HG03025 (cell line): Measurements from ENCODE around the gene CD74.
A peak's percentile ranks its signal among the peaks of the same experiment; 100 is the strongest.
"Not testable (repeated sequence)": the region's sequence is repeated elsewhere in the genome, so short reads cannot be mapped to it uniquely, and the experiment has no call there.

Source experiments
- ATAC-seq: cut with Tn5 transposase; IDR thresholded peaks from one replicate; pipeline ENCODE4 v1.9.1; 2021; ENCODE audit warnings: mild to moderate bottlenecking, moderate library complexity; ENCODE audit not compliant: unreplicated experiment, low FRiP score

CD74 gene

GRCh38 chr5:150412319-150413175 is at the start of gene CD74:
Gene CD74, minus strand, starts transcription at chr5:150412910. Its CDS starts 161 bp downstream, at chr5:150412749.
- peak; percentile 66 for ATAC-seq

- ATAC-seq: peak; percentile 50
Measured at GRCh38 chr5:150461231-150461630, 48.5 kb upstream of the CD74 start.

DNA sequence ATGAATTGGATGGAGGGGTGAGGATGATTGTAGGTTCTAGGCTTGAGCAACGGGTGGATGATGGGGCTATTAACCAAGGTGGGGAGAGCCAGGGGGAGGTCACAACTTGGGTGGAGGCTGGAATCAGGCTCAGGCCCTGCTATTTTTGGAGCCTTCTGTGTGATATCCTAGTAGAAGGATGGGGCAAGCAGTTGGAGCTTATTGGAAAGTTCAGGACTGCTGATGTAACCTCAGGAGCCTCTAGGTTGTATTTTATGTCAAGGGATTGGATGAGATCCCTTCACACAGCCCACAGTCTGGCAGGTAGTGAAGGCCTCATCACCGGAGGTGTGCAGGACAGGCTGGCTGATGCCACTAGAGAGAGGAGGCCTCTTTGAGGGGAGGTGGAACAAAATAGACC is 48.1 kb upstream of the CD74 start:
- ATAC-seq: no peak

- ATAC-seq: peak; percentile 69
Measured at GRCh38 chr5:150458802-150459557, 46.3 kb upstream of the CD74 start.

DNA sequence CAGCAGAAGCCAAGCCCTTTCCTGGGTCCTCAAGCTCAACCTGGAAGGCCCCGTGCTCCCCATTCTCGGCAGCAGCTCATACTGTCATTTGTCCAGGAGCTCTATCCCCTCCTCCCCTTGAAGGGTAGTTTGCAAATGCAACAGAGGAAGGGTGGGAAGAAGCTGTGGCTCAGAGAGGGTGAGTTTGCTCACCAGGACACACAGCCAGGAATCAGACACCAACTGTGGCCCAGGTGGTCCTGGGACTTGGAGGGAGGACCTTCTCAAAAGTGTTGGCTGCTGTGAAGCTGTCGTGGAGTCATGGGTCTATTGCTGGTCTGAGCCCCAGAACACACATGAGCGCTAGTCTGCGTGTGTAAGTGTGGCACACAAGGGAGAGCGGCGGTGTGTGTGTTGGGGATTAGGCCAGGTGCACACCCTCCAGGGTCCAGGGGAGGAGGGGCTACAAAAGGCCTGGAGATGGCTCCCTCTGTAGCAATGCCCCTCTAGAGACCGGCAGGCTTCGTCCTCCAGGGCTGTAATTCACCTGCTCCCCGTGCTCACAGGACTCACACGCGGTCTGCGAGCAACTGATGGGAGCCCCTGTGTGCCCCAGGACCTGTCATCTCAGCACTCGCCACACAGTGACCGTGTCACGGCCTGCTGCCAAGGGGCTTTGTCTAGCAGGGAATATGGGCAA is 45.0 kb upstream of the CD74 start:
- ATAC-seq: no peak

GRCh38 chr5:150457121-150457520 is 44.4 kb upstream of the CD74 start:
- ATAC-seq: no peak

DNA sequence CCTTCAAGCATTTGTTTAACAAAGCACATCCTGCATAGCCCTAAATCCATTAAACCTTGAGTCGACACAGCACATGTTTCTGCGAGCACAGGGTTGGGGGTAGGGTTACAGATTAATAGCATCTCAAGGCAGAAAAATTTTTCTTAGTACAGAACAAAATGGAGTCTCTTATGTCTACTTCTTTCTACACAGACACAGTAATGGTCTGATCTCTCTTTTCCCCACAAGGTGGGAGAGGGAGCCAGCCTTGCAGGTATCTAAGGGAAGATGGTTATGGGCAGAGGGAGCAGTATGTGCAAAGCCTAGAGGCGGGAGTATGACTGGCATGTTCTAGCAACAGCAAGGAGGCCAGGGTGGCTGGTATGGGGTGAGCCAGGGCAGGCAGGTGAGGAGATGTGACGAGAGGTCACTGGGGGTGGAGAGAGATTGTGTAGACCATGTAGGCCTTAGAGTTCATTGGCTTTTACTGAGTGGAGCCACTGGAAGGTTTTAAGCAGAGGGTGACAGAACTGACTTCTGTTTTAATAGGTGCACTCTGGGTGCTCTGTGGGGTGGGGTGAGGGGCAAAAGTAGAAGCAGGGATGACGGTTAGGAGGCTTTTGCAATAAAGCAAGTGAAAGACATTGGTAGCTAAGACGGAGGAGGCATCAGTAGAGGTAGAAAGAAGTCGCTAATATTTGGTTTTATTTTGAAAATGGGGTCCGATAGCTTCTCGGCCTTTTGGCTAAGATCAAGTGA is 42.0 kb upstream of the CD74 start:
- ATAC-seq: no peak

DNA sequence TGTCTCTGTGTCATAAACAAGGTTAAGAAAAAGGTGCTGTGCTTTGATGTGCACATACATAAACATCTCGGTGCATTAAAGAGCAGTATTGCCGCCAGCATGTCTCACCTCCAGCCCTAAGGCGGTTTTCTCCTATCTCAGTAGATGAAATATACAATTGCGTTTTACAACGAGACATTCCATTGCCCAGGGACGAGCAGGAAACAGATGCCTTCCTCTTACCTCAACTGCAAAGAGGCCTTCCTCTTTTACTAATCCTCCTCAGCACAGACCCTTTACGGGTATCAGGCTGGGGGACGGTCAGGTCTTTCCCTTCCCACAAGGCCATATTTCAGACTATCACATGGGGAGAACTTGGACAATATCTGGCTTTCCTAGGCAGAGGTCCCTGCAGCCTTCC is 41.3 kb upstream of the CD74 start:
- ATAC-seq: not testable (repeated sequence)

- ATAC-seq: no peak
Measured at GRCh38 chr5:150452914-150453313, 40.2 kb upstream of the CD74 start.

GRCh38 chr5:150451594-150451993 is 38.9 kb upstream of the CD74 start:
- ATAC-seq: no peak

DNA sequence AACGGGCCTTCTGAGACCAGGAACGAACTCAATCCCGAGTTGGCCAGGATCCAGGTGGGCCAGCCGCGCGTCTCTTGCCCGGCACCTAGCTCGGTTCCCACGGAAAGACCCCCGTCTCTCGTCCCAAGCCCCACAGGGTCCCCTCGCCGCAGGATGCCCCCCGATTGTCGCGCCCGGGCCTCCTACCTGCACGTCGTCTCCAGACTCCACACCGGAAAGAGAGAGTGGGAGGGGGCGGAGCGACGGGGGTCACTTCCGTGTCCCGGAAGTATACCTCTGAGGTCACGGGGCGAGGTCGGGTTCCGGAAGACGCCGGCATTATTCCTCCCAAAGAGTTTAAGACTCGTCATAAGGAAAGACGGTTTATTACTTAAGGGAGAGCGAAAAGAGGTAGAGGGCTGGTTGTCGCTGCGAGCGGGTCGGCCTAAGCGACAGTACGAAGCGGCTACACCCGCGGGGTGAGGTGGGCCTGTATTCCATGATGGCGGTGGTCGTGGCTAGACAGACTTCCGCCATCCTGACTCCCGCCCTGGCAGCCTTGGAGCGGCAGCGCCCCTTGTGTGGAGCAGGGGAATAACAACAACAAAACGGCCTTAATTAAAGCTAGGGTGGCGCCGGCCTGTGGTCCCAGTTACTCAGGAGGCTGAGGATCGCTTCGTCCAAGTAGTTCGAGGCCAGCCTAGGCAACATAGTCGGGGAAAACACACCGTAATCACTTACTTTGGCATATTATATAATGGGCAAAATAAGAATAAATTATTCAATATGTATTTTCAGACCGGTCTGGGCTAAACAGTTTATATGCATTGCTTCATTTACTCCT is 37.0 kb upstream of the CD74 start, which contains the start of gene RPS14:
RPS14 (minus strand) TSS at position 223 of the 823 bp plus-strand sequence. CDS start 2,006 bp downstream, outside the sequence.
- ATAC-seq: peak; percentile 93

DNA sequence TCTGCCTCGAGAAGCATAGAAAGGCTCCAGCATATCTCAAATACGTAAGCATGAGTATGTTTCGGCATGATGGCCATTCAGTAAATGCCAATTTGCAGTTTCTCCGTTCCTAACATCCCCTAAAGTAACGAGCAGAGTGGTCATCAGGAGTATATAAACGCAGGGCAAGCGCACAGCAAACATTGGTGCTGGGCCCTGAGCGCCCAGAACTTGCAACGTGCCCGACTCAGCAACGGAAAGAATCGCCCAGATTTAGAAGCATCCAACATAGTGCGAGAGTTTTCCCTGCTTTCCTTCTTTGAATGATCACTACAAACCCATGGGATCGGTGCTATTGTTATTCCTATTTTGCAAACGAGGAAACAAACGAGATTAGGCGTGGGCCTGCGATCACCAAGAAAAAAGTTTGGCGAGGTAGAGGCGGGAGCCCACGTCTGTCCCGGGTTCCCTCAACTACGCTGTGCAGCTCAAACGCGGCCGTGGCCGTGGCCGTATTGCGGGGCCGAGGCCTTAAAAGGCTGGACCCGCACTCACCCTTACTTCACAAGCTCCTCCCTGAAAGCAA is 36.3 kb upstream of the CD74 start:
- ATAC-seq: peak; percentile 36

GRCh38 chr5:150448334-150448733 is 35.6 kb upstream of the CD74 start:
- no peak for ATAC-seq

- no peak for ATAC-seq
Measured at GRCh38 chr5:150447188-150447587, 34.5 kb upstream of the CD74 start.

- ATAC-seq: no peak
Measured at GRCh38 chr5:150446583-150446982, 33.9 kb upstream of the CD74 start.

GRCh38 chr5:150446088-150446487 is 33.4 kb upstream of the CD74 start:
- ATAC-seq: no peak

DNA sequence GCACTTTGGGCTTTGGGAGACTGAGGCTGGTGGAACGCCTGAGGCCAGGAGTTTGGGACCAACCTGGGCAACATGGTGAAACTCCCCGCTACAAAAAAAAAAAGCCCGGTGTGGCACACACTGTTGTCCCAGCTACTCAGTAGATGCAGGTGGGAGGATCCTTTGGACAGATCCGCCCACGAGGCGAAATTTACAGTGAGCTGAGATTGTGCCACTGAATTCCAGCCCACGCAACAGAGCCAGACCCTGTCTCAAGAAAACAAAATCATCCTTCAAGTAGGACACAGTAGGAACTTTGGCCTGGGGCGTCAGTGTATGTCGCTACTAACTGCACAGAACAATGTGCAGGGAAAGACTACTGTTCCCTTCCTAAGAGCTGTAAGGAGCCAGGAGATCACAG is 32.1 kb upstream of the CD74 start:
- ATAC-seq: no peak

DNA sequence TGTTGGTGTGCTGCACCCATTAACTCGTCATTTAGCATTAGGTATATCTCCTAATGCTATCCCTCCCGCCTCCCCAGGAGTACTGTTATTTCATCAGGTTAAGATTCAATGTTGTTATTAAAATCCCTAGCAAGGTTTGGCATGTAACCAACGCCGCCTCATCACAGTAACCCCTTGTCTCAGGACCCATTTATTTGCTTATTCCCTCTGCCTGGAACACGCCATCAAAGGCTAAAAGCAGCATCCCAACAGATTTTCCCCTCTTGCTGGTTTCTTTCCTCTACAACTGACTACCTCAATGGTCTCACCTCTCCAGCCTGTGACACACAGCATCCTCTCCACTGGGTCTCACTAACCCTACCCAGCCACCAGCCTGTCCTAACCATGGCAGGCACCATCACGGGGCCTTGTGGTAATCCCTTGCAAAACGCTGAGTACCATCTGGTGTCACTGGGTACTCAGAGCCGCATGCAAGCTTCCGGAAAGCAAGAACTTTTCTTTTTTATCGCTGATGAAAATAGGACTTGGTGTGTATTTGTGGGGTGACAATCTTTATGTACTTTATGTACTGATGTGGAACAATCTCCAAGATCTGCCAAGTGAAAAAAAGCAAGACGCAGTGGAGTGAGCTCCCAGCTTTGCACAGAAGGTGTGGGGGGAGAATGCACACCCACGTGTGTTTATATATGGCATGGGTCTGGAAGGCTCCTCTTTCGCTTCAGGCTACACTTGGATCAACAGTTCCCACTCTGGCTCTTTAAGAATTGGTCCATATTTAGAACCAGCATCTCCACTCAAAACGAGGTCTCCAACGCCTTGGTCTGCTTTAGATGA is 30.7 kb upstream of the CD74 start:
- ATAC-seq: no peak
